Neural crest cell (in vitro differentiated cells): Measurements from ENCODE around the gene NYAP2. TPM values are rescaled to one million over a fixed set of nuclear protein-coding genes. Genes with fewer than 3 reads are reported as not detected.

Experiments used
- DNase-seq: peaks from one replicate; pipeline ENCODE4 v3.0.0; 2021; ENCODE audit warnings: low read depth, mixed read lengths, low spot score
- H3K27ac Mint-ChIP-seq: one replicate; pipeline ENCODE4 v1.8.0; 2021; ENCODE audit warnings: mild to moderate bottlenecking, mixed read lengths; ENCODE audit not compliant: unreplicated experiment
- H3K27me3 Mint-ChIP-seq: 2 replicates; pipeline ENCODE4 v1.8.0; 2021; ENCODE audit warnings: low read depth, mild to moderate bottlenecking, mixed read lengths
- H3K36me3 Mint-ChIP-seq: 2 replicates; pipeline ENCODE4 v1.8.0; 2021; ENCODE audit warnings: low read depth, mild to moderate bottlenecking, mixed read lengths
- H3K4me1 Mint-ChIP-seq: 2 replicates; pipeline ENCODE4 v1.8.0; 2021; ENCODE audit warnings: mixed read lengths
- H3K4me3 Mint-ChIP-seq: one replicate; pipeline ENCODE4 v1.8.0; 2021; ENCODE audit warnings: mild to moderate bottlenecking, mixed read lengths
- H3K9me3 Mint-ChIP-seq: 2 replicates; pipeline ENCODE4 v1.8.0; 2021; ENCODE audit warnings: mixed read lengths
- total RNA-seq: library from RNA; stranded (reverse); gene quantifications from 2 replicates; pipeline ENCODE4 v1.2.1, GENCODE V29; 2021
- TF ChIP-seq, protein P1 (sequence below): fragments of 200-600 bp; sonication (generic); conservative IDR thresholded peaks from 2 replicates; pipeline ENCODE4 v1.5.0; 2021; ENCODE audit warnings: antibody characterized with exemption, mild to moderate bottlenecking

NYAP2 gene
- total RNA-seq, 1 donor from 2014 or later = 0.35 TPM

DNA sequence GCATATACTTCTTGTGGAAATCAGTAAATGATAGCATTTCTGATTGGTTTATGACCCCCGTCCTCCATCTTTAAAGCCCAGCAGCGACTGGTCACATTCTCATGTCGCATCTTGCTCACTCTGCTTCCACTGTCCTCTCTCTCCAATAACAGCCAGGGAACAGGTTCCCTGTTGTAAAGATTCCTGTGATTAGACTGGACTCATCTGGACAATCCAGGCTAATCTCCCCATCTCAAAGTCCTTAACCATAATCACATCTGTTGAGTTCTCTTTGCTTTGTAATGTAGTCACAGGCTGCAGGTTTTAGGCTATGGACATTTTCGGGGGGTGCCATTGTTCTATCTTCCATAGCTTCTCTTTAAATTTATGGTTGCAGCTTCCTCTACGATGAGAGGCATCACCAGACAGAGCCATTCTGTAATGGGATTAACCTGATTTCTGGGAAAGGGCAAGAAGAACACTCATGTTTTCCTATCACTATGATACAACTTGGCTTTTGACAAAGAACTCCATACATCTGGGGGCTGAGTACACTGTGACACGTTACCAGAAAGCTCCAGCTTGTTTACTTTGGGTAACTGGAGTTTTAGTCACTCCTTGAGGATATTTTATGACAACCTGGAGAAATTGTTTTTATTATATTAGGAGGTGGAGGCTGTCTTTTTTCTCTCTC, 159.0 kb downstream of the NYAP2 start:
- H3K9me3 Mint-ChIP-seq = no peaks in the 10 kb centered on the region
- H3K27ac Mint-ChIP-seq = no peak overlapping the region
- H3K4me3 Mint-ChIP-seq = no peak overlapping the region
- no peaks in the 10 kb centered on the region for H3K36me3 Mint-ChIP-seq
- no peak for DNase-seq
- no peaks in the 10 kb centered on the region for H3K27me3 Mint-ChIP-seq
- TF ChIP-seq, protein P1, sequence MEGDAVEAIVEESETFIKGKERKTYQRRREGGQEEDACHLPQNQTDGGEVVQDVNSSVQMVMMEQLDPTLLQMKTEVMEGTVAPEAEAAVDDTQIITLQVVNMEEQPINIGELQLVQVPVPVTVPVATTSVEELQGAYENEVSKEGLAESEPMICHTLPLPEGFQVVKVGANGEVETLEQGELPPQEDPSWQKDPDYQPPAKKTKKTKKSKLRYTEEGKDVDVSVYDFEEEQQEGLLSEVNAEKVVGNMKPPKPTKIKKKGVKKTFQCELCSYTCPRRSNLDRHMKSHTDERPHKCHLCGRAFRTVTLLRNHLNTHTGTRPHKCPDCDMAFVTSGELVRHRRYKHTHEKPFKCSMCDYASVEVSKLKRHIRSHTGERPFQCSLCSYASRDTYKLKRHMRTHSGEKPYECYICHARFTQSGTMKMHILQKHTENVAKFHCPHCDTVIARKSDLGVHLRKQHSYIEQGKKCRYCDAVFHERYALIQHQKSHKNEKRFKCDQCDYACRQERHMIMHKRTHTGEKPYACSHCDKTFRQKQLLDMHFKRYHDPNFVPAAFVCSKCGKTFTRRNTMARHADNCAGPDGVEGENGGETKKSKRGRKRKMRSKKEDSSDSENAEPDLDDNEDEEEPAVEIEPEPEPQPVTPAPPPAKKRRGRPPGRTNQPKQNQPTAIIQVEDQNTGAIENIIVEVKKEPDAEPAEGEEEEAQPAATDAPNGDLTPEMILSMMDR = no peak
- peaks cover 15% of the 10 kb centered on the region for H3K4me1 Mint-ChIP-seq

DNA sequence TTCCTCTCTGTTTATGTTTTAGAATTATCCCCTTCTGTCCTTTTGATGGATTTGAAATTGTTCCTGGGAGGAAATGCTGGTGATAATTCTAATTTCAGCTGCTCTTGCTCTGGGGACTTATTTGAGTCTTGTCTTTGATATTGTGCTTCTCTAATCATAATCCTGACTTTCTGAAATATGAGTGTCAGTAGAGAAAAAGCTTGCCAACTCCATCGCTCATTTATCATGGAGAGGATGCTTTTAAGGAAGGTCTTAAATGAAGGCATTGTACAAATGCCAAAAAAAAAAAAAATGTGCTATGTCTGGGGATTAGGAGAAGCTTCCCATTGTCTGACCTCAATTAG, 159.5 kb downstream of the NYAP2 start:
- no peaks in the 10 kb centered on the region for H3K27me3 Mint-ChIP-seq
- DNase-seq = no peak
- no peaks in the 10 kb centered on the region for H3K36me3 Mint-ChIP-seq
- TF ChIP-seq, protein P1 = no peak
- H3K4me1 Mint-ChIP-seq = peaks cover 15% of the 10 kb centered on the region
- H3K4me3 Mint-ChIP-seq = no peak overlapping the region
- no peak overlapping the region for H3K27ac Mint-ChIP-seq
- H3K9me3 Mint-ChIP-seq = no peaks in the 10 kb centered on the region

DNA sequence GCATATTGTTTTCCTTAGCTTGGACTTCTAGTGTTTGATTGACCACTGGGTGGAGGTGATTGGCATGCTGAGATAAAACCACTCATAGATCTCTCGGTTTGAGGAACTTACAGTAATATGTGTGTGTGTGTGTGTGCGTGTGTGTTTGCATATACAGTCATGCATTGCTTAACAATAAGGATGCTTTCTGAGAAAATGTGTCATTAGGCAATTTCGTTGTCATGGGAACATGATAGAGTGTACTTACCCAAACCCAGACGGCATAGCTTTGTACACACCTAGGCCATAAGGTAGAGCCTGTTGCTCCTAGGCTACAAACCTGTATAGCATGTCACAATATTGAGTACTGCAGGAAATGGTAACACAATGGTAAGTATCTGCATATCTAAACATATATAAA, 167.3 kb downstream of the NYAP2 start:
- H3K4me1 Mint-ChIP-seq = peaks cover 6% of the 10 kb centered on the region
- H3K36me3 Mint-ChIP-seq = peaks cover under 1% of the 10 kb centered on the region
- peaks cover 4% of the 10 kb centered on the region for H3K9me3 Mint-ChIP-seq
- H3K27me3 Mint-ChIP-seq = no peaks in the 10 kb centered on the region
- H3K4me3 Mint-ChIP-seq = no peak overlapping the region
- no peak overlapping the region for H3K27ac Mint-ChIP-seq
- TF ChIP-seq, protein P1 = no peak
- no peak for DNase-seq

DNA sequence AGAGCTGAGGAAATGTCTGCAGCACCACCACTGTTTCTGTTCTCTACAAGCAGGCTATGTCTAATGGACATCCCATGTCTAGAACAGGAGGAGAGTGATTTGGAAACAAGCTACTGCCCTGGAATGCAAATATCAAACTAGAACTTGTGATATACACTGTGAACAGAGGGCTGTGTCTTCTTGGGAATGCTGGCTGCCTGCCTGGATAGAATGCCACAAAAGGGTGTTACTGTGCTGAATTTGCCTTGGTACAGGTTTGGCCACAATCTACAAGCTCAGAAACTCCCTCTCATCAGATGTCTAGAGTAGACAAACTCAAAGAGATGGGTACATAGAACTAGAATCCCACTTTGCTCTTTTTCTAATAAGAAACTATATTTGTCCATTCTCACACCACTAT, 170.5 kb downstream of the NYAP2 start:
- no peaks in the 10 kb centered on the region for H3K27me3 Mint-ChIP-seq
- H3K36me3 Mint-ChIP-seq = peaks cover 5% of the 10 kb centered on the region
- TF ChIP-seq, protein P1 = no peak
- no peak for DNase-seq
- H3K27ac Mint-ChIP-seq = no peak overlapping the region
- peaks cover 9% of the 10 kb centered on the region for H3K4me1 Mint-ChIP-seq
- H3K4me3 Mint-ChIP-seq = no peak overlapping the region
- peaks cover 9% of the 10 kb centered on the region for H3K9me3 Mint-ChIP-seq

DNA sequence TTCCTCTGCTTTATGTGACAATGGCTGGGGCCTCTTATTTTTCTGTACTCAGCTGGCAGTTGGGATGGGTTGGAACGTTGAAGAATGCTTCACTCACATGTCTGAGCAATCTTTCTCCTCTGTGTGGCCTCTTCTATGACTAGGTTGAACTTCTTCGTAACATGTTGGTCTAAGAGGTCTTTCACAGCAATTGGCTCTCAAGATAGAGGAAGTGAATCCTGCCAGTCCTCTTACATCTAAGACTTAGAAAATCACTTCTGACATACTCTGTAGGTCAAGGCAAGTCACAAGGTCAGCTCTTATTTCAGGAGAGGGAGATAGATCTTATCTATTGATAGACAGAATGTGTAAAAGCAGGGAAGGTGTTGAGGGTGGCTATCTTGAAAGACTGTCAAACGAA, 174.1 kb downstream of the NYAP2 start:
- TF ChIP-seq, protein P1 = no peak
- Mint-ChIP-seq H3K9me3 (peaks cover 11% of the 10 kb centered on the region), H3K4me1 (peaks cover 12% of the 10 kb centered on the region), H3K27ac (no peak overlapping the region), H3K27me3 (no peaks in the 10 kb centered on the region), H3K4me3 (no peak overlapping the region), H3K36me3 (peaks cover 5% of the 10 kb centered on the region)
- no peak for DNase-seq
